Head of caudate nucleus (tissue), 42 donors: ENCODE data around the gene SYNGAP1.
A peak's percentile ranks its signal among the peaks of the same experiment; 100 is the strongest.

Experiments
- DNase-seq, 42 donors: peaks; one replicate each; pipeline versions ENCODE4 v3.0.0 to v3.0.0-alpha.2; 2020 to 2021; ENCODE audit warnings: mixed read lengths in 7 of 42
- intact Hi-C: fragments of 100-400 bp; cut with DNase I; formaldehyde crosslinking; loops from one replicate; pipeline ENCODE4 v1.15.0; 2022

SYNGAP1 gene

GRCh38 chr6:33429750-33430052 is 9.8 kb downstream of the SYNGAP1 start:
- intact Hi-C loops = no loop called here
- no peak for DNase-seq

- intact Hi-C loops = no loop called here
These were observed 10.5 kb downstream of the SYNGAP1 start for GRCh38 chr6:33430334-33430733.

GRCh38 chr6:33430991-33431879 is 11.4 kb downstream of the SYNGAP1 start:
- peak; percentile 76 to 94 (median 89) for DNase-seq
- intact Hi-C loops = no loop called here

More at GRCh38 chr6:33430334-33430733, 10.5 kb downstream of the SYNGAP1 start:
- DNase-seq = no peak

- intact Hi-C loops = no loop called here
- no peak for DNase-seq
These were observed 12.1 kb downstream of the SYNGAP1 start for GRCh38 chr6:33431880-33432541.

GRCh38 chr6:33432546-33432945 is 12.7 kb downstream of the SYNGAP1 start:
- no peak for DNase-seq
- intact Hi-C loops = no loop called here

- no peak for DNase-seq
- intact Hi-C loops = no loop called here
These were observed 13.2 kb downstream of the SYNGAP1 start for GRCh38 chr6:33433001-33433543.

GRCh38 chr6:33433544-33434191 is 13.8 kb downstream of the SYNGAP1 start:
- peak in 3 of 42 donors; percentile 27 to 58 (median 34) for DNase-seq
- intact Hi-C loops = no loop called here

- DNase-seq = no peak
- intact Hi-C loops = no loop called here
These were observed 15.1 kb downstream of the SYNGAP1 start for GRCh38 chr6:33434961-33435360.

- no peak for DNase-seq
- intact Hi-C loops = no loop called here
These were observed 17.8 kb downstream of the SYNGAP1 start for GRCh38 chr6:33437666-33438065.

GRCh38 chr6:33438978-33439594 is 19.2 kb downstream of the SYNGAP1 start:
- no peak for DNase-seq
- intact Hi-C loops = no loop called here

- DNase-seq = peak in 37 of 42 donors; percentile 35 to 91 (median 69)
These were observed 20.2 kb downstream of the SYNGAP1 start for GRCh38 chr6:33439956-33440648.

GRCh38 chr6:33440649-33441309 is 20.9 kb downstream of the SYNGAP1 start:
- intact Hi-C loops = no loop called here

More at GRCh38 chr6:33439956-33440648, 20.2 kb downstream of the SYNGAP1 start:
- intact Hi-C loops = no loop called here

GRCh38 chr6:33441457-33441856 is 21.6 kb downstream of the SYNGAP1 start:
- intact Hi-C loops = no loop called here
- no peak for DNase-seq

More at GRCh38 chr6:33440649-33441309, 20.9 kb downstream of the SYNGAP1 start:
- no peak for DNase-seq

GRCh38 chr6:33442283-33442682 is 22.4 kb downstream of the SYNGAP1 start:
- intact Hi-C loops = no loop called here
- no peak for DNase-seq

GRCh38 chr6:33443025-33443424 is 23.2 kb downstream of the SYNGAP1 start:
- no peak for DNase-seq
- intact Hi-C loops = no loop called here

GRCh38 chr6:33443619-33444504 is 24.0 kb downstream of the SYNGAP1 start:
- DNase-seq = no peak
- intact Hi-C loops = no loop called here

- intact Hi-C loops = no loop called here
- DNase-seq = no peak
These were observed 25.3 kb downstream of the SYNGAP1 start for GRCh38 chr6:33445119-33445603.
